Measurements from ENCODE around the gene RUSC2.
"Not testable (repeated sequence)": the region's sequence is repeated elsewhere in the genome, so short reads cannot be mapped to it uniquely, and the experiment has no call there.

Gene RUSC2

GRCh38 chr9:35489313-35490154, at the start of gene RUSC2:
TSS of gene RUSC2 (plus strand) at chr9:35490111. CDS start at chr9:35546522, 56,411 bp downstream.
- Histone ChIP-seq H3K9me3 (ENCODE audit: control insufficient read depth in 2 of 2, low read length in 2 of 2) (no peaks in the 10 kb centered on the region), H3K27ac (ENCODE audit: low read length) (peak within 1 kb of the TSS; percentile 93), H3K9ac (ENCODE audit: low read length in 2 of 2) (peak within 1 kb of the TSS; percentile 90), H3K4me1 (ENCODE audit: control insufficient read depth, insufficient read depth, low read length) (peaks cover 22% of the 10 kb centered on the region), H3K4me3 (ENCODE audit: low read length in 2 of 2) (peak within 1 kb of the TSS; percentile 86 to 95), H3K27me3 (ENCODE audit: control insufficient read depth in 1 of 2, insufficient read depth in 2 of 2, low read length in 2 of 2) (no peaks in the 10 kb centered on the region), H3K36me3 (ENCODE audit: control insufficient read depth in 2 of 2, insufficient read depth in 2 of 2, low read length in 2 of 2) (no peaks in the 10 kb centered on the region)

- Histone ChIP-seq H3K9ac (ENCODE audit: low read length in 2 of 2) (no peak overlapping the region), H3K4me1 (ENCODE audit: control insufficient read depth, insufficient read depth, low read length) (no peaks in the 10 kb centered on the region), H3K27me3 (ENCODE audit: control insufficient read depth in 1 of 2, insufficient read depth in 2 of 2, low read length in 2 of 2) (no peaks in the 10 kb centered on the region), H3K4me3 (ENCODE audit: low read length in 2 of 2) (no peak overlapping the region), H3K9me3 (ENCODE audit: control insufficient read depth in 2 of 2, low read length in 2 of 2) (no peaks in the 10 kb centered on the region), H3K27ac (ENCODE audit: low read length) (no peak overlapping the region), H3K36me3 (ENCODE audit: control insufficient read depth in 2 of 2, insufficient read depth in 2 of 2, low read length in 2 of 2) (no peaks in the 10 kb centered on the region)
These were observed 43.9 kb upstream of the RUSC2 start for GRCh38 chr9:35446012-35446411.

- Histone ChIP-seq H3K9me3 (ENCODE audit: control insufficient read depth in 2 of 2, low read length in 2 of 2) (no peaks in the 10 kb centered on the region), H3K27me3 (ENCODE audit: control insufficient read depth in 1 of 2, insufficient read depth in 2 of 2, low read length in 2 of 2) (peaks cover 3 to 5% of the 10 kb centered on the region in 2 donors), H3K9ac (ENCODE audit: low read length in 2 of 2) (no peak overlapping the region), H3K36me3 (ENCODE audit: control insufficient read depth in 2 of 2, insufficient read depth in 2 of 2, low read length in 2 of 2) (no peaks in the 10 kb centered on the region), H3K4me3 (ENCODE audit: low read length in 2 of 2) (no peak overlapping the region), H3K27ac (ENCODE audit: low read length) (no peak overlapping the region), H3K4me1 (ENCODE audit: control insufficient read depth, insufficient read depth, low read length) (peaks cover 2% of the 10 kb centered on the region)
These were observed 41.4 kb upstream of the RUSC2 start for GRCh38 chr9:35448496-35448895.

- Histone ChIP-seq H3K9me3 (ENCODE audit: control insufficient read depth in 2 of 2, low read length in 2 of 2) (no peaks in the 10 kb centered on the region), H3K4me3 (ENCODE audit: low read length in 2 of 2) (no peak overlapping the region), H3K4me1 (ENCODE audit: control insufficient read depth, insufficient read depth, low read length) (peaks cover 2% of the 10 kb centered on the region), H3K36me3 (ENCODE audit: control insufficient read depth in 2 of 2, insufficient read depth in 2 of 2, low read length in 2 of 2) (no peaks in the 10 kb centered on the region), H3K9ac (ENCODE audit: low read length in 2 of 2) (no peak overlapping the region), H3K27ac (ENCODE audit: low read length) (no peak overlapping the region), H3K27me3 (ENCODE audit: control insufficient read depth in 1 of 2, insufficient read depth in 2 of 2, low read length in 2 of 2) (peaks cover 3 to 5% of the 10 kb centered on the region in 2 donors)
These were observed 37.4 kb upstream of the RUSC2 start for GRCh38 chr9:35452481-35452880.

- peaks cover 2% of the 10 kb centered on the region for H3K4me1 ChIP-seq (ENCODE audit: control insufficient read depth, insufficient read depth, low read length)
- H3K36me3 ChIP-seq (ENCODE audit: control insufficient read depth in 2 of 2, insufficient read depth in 2 of 2, low read length in 2 of 2) = no peaks in the 10 kb centered on the region
- H3K4me3 ChIP-seq (ENCODE audit: low read length in 2 of 2) = no peak overlapping the region
- H3K27ac ChIP-seq (ENCODE audit: low read length) = no peak overlapping the region
- H3K27me3 ChIP-seq (ENCODE audit: control insufficient read depth in 1 of 2, insufficient read depth in 2 of 2, low read length in 2 of 2) = peaks cover 3 to 5% of the 10 kb centered on the region in 2 donors
- H3K9ac ChIP-seq (ENCODE audit: low read length in 2 of 2) = no peak overlapping the region
- H3K9me3 ChIP-seq (ENCODE audit: control insufficient read depth in 2 of 2, low read length in 2 of 2) = no peaks in the 10 kb centered on the region
These were observed 36.1 kb upstream of the RUSC2 start for GRCh38 chr9:35453786-35454185.

- Histone ChIP-seq H3K36me3 (ENCODE audit: control insufficient read depth in 2 of 2, insufficient read depth in 2 of 2, low read length in 2 of 2) (no peaks in the 10 kb centered on the region), H3K9ac (ENCODE audit: low read length in 2 of 2) (no peak overlapping the region), H3K4me1 (ENCODE audit: control insufficient read depth, insufficient read depth, low read length) (no peaks in the 10 kb centered on the region), H3K27ac (ENCODE audit: low read length) (no peak overlapping the region), H3K27me3 (ENCODE audit: control insufficient read depth in 1 of 2, insufficient read depth in 2 of 2, low read length in 2 of 2) (peaks cover 0 to 4% of the 10 kb centered on the region in 2 donors), H3K4me3 (ENCODE audit: low read length in 2 of 2) (no peak overlapping the region), H3K9me3 (ENCODE audit: control insufficient read depth in 2 of 2, low read length in 2 of 2) (no peaks in the 10 kb centered on the region)
These were observed 25.5 kb upstream of the RUSC2 start for GRCh38 chr9:35464141-35465025.

- Histone ChIP-seq H3K27ac (ENCODE audit: low read length) (no peak overlapping the region), H3K4me3 (ENCODE audit: low read length in 2 of 2) (no peak overlapping the region), H3K4me1 (ENCODE audit: control insufficient read depth, insufficient read depth, low read length) (no peaks in the 10 kb centered on the region), H3K36me3 (ENCODE audit: control insufficient read depth in 2 of 2, insufficient read depth in 2 of 2, low read length in 2 of 2) (no peaks in the 10 kb centered on the region), H3K27me3 (ENCODE audit: control insufficient read depth in 1 of 2, insufficient read depth in 2 of 2, low read length in 2 of 2) (no peaks in the 10 kb centered on the region), H3K9ac (ENCODE audit: low read length in 2 of 2) (no peak overlapping the region), H3K9me3 (ENCODE audit: control insufficient read depth in 2 of 2, low read length in 2 of 2) (no peaks in the 10 kb centered on the region)
These were observed 19.6 kb upstream of the RUSC2 start for GRCh38 chr9:35470340-35470739.

- Histone ChIP-seq H3K4me3 (ENCODE audit: low read length in 2 of 2) (no peak overlapping the region), H3K9me3 (ENCODE audit: control insufficient read depth in 2 of 2, low read length in 2 of 2) (no peaks in the 10 kb centered on the region), H3K4me1 (ENCODE audit: control insufficient read depth, insufficient read depth, low read length) (no peaks in the 10 kb centered on the region), H3K27me3 (ENCODE audit: control insufficient read depth in 1 of 2, insufficient read depth in 2 of 2, low read length in 2 of 2) (no peaks in the 10 kb centered on the region), H3K36me3 (ENCODE audit: control insufficient read depth in 2 of 2, insufficient read depth in 2 of 2, low read length in 2 of 2) (no peaks in the 10 kb centered on the region), H3K27ac (ENCODE audit: low read length) (no peak overlapping the region), H3K9ac (ENCODE audit: low read length in 2 of 2) (no peak overlapping the region)
These were observed 19.0 kb upstream of the RUSC2 start for GRCh38 chr9:35470894-35471293.

GRCh38 chr9:35476596-35476995, 13.3 kb upstream of the RUSC2 start:
- no peaks in the 10 kb centered on the region for H3K4me1 ChIP-seq (ENCODE audit: control insufficient read depth, insufficient read depth, low read length)
- no peak overlapping the region for H3K9ac ChIP-seq (ENCODE audit: low read length in 2 of 2)
- H3K27me3 ChIP-seq (ENCODE audit: control insufficient read depth in 1 of 2, insufficient read depth in 2 of 2, low read length in 2 of 2) = no peaks in the 10 kb centered on the region
- H3K27ac ChIP-seq (ENCODE audit: low read length) = no peak overlapping the region
- no peaks in the 10 kb centered on the region for H3K36me3 ChIP-seq (ENCODE audit: control insufficient read depth in 2 of 2, insufficient read depth in 2 of 2, low read length in 2 of 2)
- H3K9me3 ChIP-seq (ENCODE audit: control insufficient read depth in 2 of 2, low read length in 2 of 2) = no peaks in the 10 kb centered on the region
- H3K4me3 ChIP-seq (ENCODE audit: low read length in 2 of 2) = no peak overlapping the region

- H3K9me3 ChIP-seq (ENCODE audit: control insufficient read depth in 2 of 2, low read length in 2 of 2); H3K27ac ChIP-seq (ENCODE audit: low read length); H3K27me3 ChIP-seq (ENCODE audit: control insufficient read depth in 1 of 2, insufficient read depth in 2 of 2, low read length in 2 of 2); H3K36me3 ChIP-seq (ENCODE audit: control insufficient read depth in 2 of 2, insufficient read depth in 2 of 2, low read length in 2 of 2); H3K4me3 ChIP-seq (ENCODE audit: low read length in 2 of 2); H3K9ac ChIP-seq (ENCODE audit: low read length in 2 of 2); H3K4me1 ChIP-seq (ENCODE audit: control insufficient read depth, insufficient read depth, low read length): not testable (repeated sequence)
These were observed 12.6 kb upstream of the RUSC2 start for GRCh38 chr9:35477211-35477855.
